PC-3 (cell line): Measurements from ENCODE around the gene ADH7. TPM values are rescaled to one million over a fixed set of nuclear protein-coding genes. Genes with fewer than 3 reads are reported as not detected.
"Not testable (repeated sequence)": the region's sequence is repeated elsewhere in the genome, so short reads cannot be mapped to it uniquely, and the experiment has no call there.

ENCODE experiments used
- ATAC-seq: fragments of 200-7000 bp; cut with Tn5 transposase; 2 replicates; pipeline ENCODE4 v1.9.1; 2020; ENCODE audit warnings: mild to moderate bottlenecking, moderate library complexity
- BruUV-seq: library from RNA; stranded (reverse); fragments of 400-500 nt; replicated peaks from 2 replicates; lab custom pipeline; 2021; lab: Mats Ljungman, UMichigan
- CTCF ChIA-PET: fragments of 300-600 bp; sonication (Branson Sonifier 250); formaldehyde crosslinking; loops from one replicate; lab custom pipeline; 2022; ENCODE audit warnings: antibody characterized with exemption; lab: Charles Lee
- POLR2A ChIA-PET: fragments of 300-600 bp; sonication (Branson Sonifier 250); formaldehyde crosslinking; loops from one replicate; lab custom pipeline; 2022; ENCODE audit warnings: antibody characterized with exemption; ENCODE audit not compliant: unreplicated experiment; lab: Charles Lee
- DNase-seq: peaks from one replicate; pipeline ENCODE4 v3.0.0-alpha.2; 2015
- H2AFZ ChIP-seq: fragments of 300-600 bp; sonication (generic); 2 replicates; pipeline ENCODE4 v1.6.0; 2016; ENCODE audit warnings: antibody characterized with exemption, low read length
- H3F3A ChIP-seq: fragments of 300-600 bp; sonication (generic); one replicate; pipeline ENCODE4 v1.6.0; 2017; ENCODE audit warnings: antibody characterized with exemption, low read length, control low read depth, mild to moderate bottlenecking; ENCODE audit not compliant: unreplicated experiment
- H3K27ac ChIP-seq: fragments of 300-600 bp; sonication (generic); 2 replicates; pipeline ENCODE4 v1.5.1; 2016; ENCODE audit warnings: mild to moderate bottlenecking, low read length
- H3K27me3 ChIP-seq: fragments of 300-600 bp; sonication (generic); 2 replicates; pipeline ENCODE4 v1.6.1; 2016; ENCODE audit warnings: low read length, mixed read lengths
- H3K36me3 ChIP-seq: fragments of 300-600 bp; sonication (generic); 2 replicates; pipeline ENCODE4 v1.6.1; 2016; ENCODE audit warnings: low read depth, mixed run types, low read length, mixed read lengths
- H3K4me1 ChIP-seq: fragments of 300-600 bp; sonication (generic); 2 replicates; pipeline ENCODE4 v1.5.1; 2016; ENCODE audit warnings: low read length; ENCODE audit not compliant: insufficient read depth
- H3K4me2 ChIP-seq: fragments of 300-600 bp; sonication (generic); 2 replicates; pipeline ENCODE4 v1.6.0; 2016; ENCODE audit warnings: low read length
- H3K4me3 ChIP-seq: fragments of 300-600 bp; sonication (generic); 2 replicates; pipeline ENCODE4 v1.5.1; 2016; ENCODE audit warnings: mild to moderate bottlenecking, low read length, mixed read lengths
- H3K79me2 ChIP-seq: fragments of 300-600 bp; sonication (generic); 2 replicates; pipeline ENCODE4 v1.6.1; 2017; ENCODE audit warnings: low read length, mixed read lengths
- H3K9ac ChIP-seq: fragments of 300-600 bp; sonication (generic); 2 replicates; pipeline ENCODE4 v1.6.0; 2016; ENCODE audit warnings: mild to moderate bottlenecking, low read length
- H3K9me2 ChIP-seq: fragments of 300-600 bp; sonication (generic); replicated peaks from 2 replicates; pipeline ENCODE4 v1.6.1; 2016; ENCODE audit warnings: mixed run types, low read length, mixed read lengths
- H3K9me3 ChIP-seq: fragments of 300-600 bp; sonication (generic); 2 replicates; pipeline ENCODE4 v1.6.1; 2016; ENCODE audit warnings: low read length, mixed read lengths
- H4K20me1 ChIP-seq: fragments of 300-600 bp; sonication (generic); 2 replicates; pipeline ENCODE4 v1.6.1; 2016; ENCODE audit warnings: low read length, mixed read lengths
- EZH2 ChIP-seq: fragments of 300-600 bp; sonication (generic); IDR thresholded peaks from one replicate; pipeline ENCODE4 v1.6.1; 2017; ENCODE audit warnings: antibody characterized with exemption, mild to moderate bottlenecking, low read length; ENCODE audit not compliant: unreplicated experiment
- EZH2phosphoT487 ChIP-seq: fragments of 300-600 bp; sonication (generic); IDR thresholded peaks from 2 replicates; pipeline ENCODE4 v1.6.1; 2018; ENCODE audit warnings: mild to moderate bottlenecking, antibody characterized with exemption, low read length, borderline replicate concordance
- intact Hi-C: fragments of 100-400 bp; cut with micrococcal nuclease; formaldehyde crosslinking; loops from 2 replicates; pipeline ENCODE4 v1.9.0; 2023
- total RNA-seq: library from RNA; depleted of rRNA; stranded (reverse); fragments of >200 nt; gene quantifications from 2 replicates; pipeline ENCODE4 v1.2.3, GENCODE V29; 2014
- TF ChIP-seq, protein P1 (sequence below): fragments of 300-600 bp; sonication (generic); conservative IDR thresholded peaks from 2 replicates; pipeline ENCODE4 v1.5.1; 2017; ENCODE audit warnings: antibody characterized with exemption, low read depth, mild to moderate bottlenecking, low read length

The ADH7 gene
- total RNA-seq, 1 experiment from 2014 or later, result not detected

DNA sequence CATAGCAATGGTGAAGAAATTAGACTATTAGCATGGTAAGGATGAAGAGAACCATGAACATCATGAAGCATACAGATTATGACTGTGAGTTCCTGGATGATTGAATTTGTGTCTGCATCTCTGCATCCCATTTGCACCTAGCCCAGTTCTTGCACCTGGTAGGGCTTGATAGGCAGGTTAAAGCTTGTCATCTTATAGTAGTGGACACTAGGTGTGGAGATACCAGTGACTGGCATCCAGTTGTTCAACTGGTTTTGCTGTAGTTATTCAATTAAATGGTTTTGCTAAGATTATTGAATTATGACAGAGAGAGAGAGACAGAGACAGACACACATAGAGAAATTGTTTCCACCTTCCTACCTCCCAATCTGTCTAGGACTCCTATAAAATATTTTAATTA is 5.0 kb downstream of the ADH7 start:
- Histone ChIP-seq H3K27ac (no peak overlapping the region), H3K9ac (no peak overlapping the region), H3K9me2 (no peaks in the 10 kb centered on the region), H3K4me3 (no peak overlapping the region), H3K36me3 (no peaks in the 10 kb centered on the region), H3K4me2 (no peak overlapping the region), H3K4me1 (no peaks in the 10 kb centered on the region), H2AFZ (no peak overlapping the region), H3K9me3 (no peaks in the 10 kb centered on the region), H3K27me3 (no peaks in the 10 kb centered on the region), H3F3A (no peaks in the 10 kb centered on the region), H4K20me1 (no peaks in the 10 kb centered on the region), H3K79me2 (no peaks in the 10 kb centered on the region)
- ChIA-PET POLR2A (no interaction called here), CTCF (no interaction called here)
- intact Hi-C loops, result no loop called here
- ATAC-seq, result no peak
- DNase-seq, result no peak
- no TSS peak for BruUV-seq
- TF ChIP-seq, protein P1, sequence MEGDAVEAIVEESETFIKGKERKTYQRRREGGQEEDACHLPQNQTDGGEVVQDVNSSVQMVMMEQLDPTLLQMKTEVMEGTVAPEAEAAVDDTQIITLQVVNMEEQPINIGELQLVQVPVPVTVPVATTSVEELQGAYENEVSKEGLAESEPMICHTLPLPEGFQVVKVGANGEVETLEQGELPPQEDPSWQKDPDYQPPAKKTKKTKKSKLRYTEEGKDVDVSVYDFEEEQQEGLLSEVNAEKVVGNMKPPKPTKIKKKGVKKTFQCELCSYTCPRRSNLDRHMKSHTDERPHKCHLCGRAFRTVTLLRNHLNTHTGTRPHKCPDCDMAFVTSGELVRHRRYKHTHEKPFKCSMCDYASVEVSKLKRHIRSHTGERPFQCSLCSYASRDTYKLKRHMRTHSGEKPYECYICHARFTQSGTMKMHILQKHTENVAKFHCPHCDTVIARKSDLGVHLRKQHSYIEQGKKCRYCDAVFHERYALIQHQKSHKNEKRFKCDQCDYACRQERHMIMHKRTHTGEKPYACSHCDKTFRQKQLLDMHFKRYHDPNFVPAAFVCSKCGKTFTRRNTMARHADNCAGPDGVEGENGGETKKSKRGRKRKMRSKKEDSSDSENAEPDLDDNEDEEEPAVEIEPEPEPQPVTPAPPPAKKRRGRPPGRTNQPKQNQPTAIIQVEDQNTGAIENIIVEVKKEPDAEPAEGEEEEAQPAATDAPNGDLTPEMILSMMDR, result no peak
- TF ChIP-seq EZH2phosphoT487 (no peak), EZH2 (no peak)

DNA sequence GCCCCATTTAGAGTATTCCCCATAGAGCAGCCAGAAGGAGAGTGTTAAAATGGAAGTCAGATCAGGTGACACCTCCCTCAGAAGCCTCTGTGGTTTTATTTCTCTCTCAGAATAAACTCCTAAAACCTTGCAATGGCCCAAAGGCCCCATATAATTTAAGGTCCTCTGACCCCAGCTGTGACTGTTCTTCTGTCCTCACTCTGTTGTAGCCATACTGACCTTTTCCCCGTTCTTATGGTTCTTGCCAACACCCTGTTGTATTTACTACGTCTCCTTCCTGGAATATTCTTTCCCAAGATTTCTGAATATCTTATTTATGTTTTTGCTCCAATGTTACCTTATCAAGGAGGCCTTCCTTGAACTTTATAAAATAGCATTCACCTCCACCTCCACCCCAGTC is 18.0 kb downstream of the ADH7 start:
- no peak overlapping the region for H3K9ac ChIP-seq

DNA sequence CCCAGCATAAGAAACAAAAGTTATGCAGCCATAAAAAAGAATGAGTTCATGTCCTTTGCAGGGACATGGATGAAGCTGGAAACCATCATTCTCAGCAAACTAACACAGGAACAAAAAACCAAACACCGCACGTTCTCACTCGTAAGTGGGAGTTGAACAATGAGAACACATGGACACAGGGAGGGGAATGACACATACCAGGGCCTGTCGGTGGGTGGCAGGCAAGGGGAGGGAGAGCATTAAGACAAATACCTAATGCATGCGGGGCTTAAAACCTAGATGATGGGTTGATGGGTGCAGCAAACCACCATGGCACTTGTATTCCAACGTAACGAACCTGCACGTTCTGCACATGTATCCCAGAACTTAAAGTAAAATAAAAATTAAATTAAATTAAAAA is 19.4 kb downstream of the ADH7 start:
- H3K9me3 ChIP-seq, H3K9me2 ChIP-seq, H3F3A ChIP-seq, H3K79me2 ChIP-seq, DNase-seq, H3K4me3 ChIP-seq, POLR2A ChIA-PET, H2AFZ ChIP-seq, H3K27me3 ChIP-seq, H3K36me3 ChIP-seq, H3K9ac ChIP-seq, intact Hi-C loops, H3K27ac ChIP-seq, CTCF ChIA-PET, BruUV-seq, ATAC-seq, H3K4me2 ChIP-seq, H4K20me1 ChIP-seq: not testable (repeated sequence)
- peaks cover 14% of the 10 kb centered on the region; the same call in 1 of the 2 replicates for H3K4me1 ChIP-seq

More for the DNA sequence above, 18.0 kb downstream of the ADH7 start:
- DNase-seq (no peak), ATAC-seq (no peak)
- TF ChIP-seq EZH2, result no peak
- no peak for TF ChIP-seq EZH2phosphoT487
- TF ChIP-seq, protein P1, result no peak
- Histone ChIP-seq H2AFZ (no peak overlapping the region), H3F3A (no peaks in the 10 kb centered on the region), H3K9me2 (no peaks in the 10 kb centered on the region), H3K79me2 (no peaks in the 10 kb centered on the region), H3K36me3 (no peaks in the 10 kb centered on the region), H3K4me1 (peaks cover 14% of the 10 kb centered on the region; the same call in 1 of the 2 replicates), H3K4me2 (no peak overlapping the region), H3K9me3 (no peaks in the 10 kb centered on the region), H3K27ac (no peak overlapping the region), H4K20me1 (no peaks in the 10 kb centered on the region), H3K27me3 (no peaks in the 10 kb centered on the region), H3K4me3 (no peak overlapping the region)
- ChIA-PET CTCF (no interaction called here), POLR2A (no interaction called here)
- BruUV-seq, result no TSS peak
- intact Hi-C loops, result no loop called here

DNA sequence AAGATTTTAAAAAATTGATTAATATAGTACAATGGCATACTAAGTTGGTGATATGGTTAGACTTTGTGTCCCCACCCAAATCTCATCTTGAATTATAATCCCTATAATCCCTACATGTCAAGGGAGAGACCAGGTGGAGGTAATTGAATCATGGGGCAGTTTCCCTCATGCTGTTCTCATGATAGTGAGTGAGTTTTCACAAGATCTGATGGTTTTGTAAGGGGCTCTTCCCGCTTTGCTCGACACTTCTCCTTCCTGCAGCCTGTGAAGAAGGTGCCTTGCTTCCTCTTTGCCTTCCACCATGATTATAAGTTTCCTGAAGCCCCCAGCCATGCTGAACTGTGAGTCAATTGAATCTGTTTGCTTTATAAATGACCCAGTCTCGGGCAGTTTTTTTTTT is 20.2 kb downstream of the ADH7 start:
- Histone ChIP-seq H3K27ac (peak overlapping the region; percentile 39; the same call in 1 of the 2 replicates), H3K4me1 (peaks cover 14% of the 10 kb centered on the region; the same call in 1 of the 2 replicates)
- H3K9me2 ChIP-seq, intact Hi-C loops, H3K4me3 ChIP-seq, H3K9me3 ChIP-seq, H3K9ac ChIP-seq, POLR2A ChIA-PET, H3F3A ChIP-seq, BruUV-seq, CTCF ChIA-PET, H3K36me3 ChIP-seq, ATAC-seq, H2AFZ ChIP-seq, H4K20me1 ChIP-seq, H3K27me3 ChIP-seq, DNase-seq, H3K4me2 ChIP-seq, H3K79me2 ChIP-seq: not testable (repeated sequence)
